GM21360 (cell line): ENCODE measurements around the gene SF3A2.

ENCODE experiments used
- ATAC-seq: cut with Tn5 transposase; IDR thresholded peaks from one replicate; pipeline ENCODE4 v1.9.1; 2021; ENCODE audit warnings: mild to moderate bottlenecking, moderate library complexity; ENCODE audit not compliant: unreplicated experiment

Gene SF3A2

DNA sequence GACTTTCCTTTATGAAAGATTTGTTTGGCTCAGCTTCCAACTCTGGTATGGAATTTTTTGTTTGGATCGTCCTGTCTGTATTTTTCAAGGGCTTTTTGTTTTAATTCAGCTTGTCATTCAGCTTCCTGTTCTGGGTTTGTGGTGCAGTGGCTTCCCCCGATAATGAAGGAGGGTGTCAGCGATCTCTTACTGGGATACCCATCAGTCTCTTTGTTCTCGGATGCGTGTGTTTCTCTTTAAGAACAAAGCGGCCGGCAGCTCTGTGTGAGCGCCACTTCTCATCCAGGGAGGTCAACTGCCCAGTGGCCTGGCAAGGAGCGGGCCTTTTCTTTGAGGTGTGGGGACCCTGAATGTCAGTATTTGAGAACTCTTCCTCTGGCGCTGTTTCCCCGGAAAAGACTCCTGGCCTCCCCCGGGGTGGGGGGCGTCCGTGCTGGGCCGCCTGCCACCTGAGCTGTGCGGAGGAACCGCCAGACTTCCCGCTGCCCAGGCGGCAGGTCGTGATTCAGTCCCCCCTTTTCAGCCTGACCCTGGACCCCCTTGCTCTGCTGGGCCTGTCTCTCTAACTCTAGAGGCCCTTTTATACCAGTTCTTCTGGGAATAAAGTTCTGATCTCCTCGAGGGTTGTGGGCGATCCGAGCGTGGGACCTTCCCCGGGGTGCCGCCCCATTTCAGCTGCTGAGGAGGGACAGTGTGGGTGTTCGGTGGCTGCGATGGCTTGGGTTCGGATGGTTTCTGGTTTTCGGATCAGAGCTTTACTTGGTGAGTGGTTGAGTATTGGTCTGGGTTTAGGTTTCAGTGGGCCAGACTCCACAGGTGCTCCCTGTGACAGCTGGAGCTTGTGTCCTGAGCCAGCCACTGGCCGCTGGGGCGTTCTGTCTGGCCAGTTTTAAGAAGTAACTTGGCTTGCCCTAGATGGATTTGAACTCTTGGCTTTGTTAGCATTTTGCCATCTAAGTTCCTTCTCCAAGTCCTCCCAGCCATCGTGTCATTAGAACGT lies 3.4 kb downstream of the SF3A2 start:
- no peak for ATAC-seq

DNA sequence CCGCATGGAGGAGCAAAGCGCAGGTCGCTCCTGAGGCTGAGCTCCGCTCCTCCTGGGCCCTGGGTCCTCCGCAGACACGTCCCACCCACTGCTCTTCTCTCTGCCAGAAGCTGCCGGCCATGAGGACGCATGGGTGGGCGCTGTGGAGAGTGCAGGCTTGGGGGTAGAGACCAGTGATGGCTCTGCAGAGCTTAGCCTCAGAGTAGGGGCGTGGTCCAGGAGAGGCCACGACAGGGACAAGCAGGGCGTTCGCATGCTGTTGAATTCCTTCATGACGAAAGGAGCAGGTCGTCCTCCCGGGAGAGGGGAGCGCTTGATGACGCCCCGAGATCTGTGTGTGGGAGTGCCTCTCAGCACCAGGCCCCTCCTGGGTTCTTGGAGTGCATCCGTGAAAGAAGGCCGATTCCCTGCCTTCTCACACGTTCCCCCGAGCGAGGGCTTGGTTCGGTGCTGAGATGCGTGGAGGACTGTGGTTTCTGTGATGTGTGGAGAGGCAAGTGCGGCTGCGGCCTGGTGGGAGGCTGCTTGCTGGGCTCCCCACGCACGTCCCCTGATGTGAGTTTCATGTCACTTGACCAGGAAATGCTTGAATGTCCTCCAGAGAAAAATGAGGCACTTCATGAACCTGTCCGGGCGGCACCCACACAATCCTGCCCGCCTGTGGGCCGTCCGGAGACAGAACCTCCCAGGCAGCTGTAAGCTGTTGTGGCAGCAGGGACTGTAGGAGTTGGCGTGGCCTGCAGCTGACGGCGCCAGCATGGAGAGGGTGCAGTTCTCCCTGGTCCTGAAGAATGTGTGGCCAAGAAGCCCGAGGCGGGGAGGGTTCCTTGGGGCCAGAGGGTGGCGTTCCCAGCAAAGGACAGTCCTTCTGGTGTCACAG lies 4.5 kb downstream of the SF3A2 start:
- ATAC-seq: no peak

DNA sequence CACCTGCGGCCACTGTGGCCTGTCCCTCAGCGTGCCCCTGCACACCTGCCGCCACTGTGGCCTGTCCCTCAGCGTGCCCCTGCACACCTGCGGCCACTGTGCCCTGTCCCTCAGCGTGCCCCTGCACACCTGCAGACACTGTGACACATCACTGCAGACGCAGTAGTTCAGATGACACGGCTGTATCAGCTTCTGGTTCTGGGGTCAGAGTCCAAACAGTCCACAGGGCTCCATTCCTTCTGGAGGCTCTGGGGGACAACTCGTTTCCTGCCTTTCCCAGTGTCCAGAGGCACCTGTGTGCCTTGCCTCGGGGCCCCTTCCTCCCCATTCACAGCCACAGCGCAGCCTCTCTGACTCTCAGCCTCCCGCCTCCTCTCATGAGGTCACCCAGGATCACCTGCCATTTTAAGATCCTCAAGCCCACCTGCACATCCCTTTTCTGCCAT lies 5.5 kb downstream of the SF3A2 start:
- ATAC-seq: no peak

DNA sequence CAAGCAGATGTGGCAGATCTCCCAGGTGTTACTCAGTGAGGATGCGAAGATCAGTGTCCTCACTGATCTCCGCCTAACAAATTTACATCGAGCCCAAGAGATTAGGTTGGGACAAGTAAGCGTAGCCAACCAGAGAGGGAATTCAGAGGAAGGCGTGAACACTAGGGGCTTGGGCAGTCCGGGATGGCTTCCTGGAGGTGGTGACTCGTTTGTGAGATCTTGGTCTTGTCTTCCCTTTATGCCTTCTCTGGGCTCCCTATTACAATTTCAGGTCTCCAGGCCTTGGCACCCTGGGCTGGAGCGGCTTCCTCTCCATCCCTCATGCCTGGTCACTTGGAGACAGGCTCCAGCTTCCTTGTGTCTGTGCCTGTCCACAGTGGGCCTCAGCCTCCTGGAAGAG lies 6.2 kb downstream of the SF3A2 start:
- ATAC-seq: no peak

DNA sequence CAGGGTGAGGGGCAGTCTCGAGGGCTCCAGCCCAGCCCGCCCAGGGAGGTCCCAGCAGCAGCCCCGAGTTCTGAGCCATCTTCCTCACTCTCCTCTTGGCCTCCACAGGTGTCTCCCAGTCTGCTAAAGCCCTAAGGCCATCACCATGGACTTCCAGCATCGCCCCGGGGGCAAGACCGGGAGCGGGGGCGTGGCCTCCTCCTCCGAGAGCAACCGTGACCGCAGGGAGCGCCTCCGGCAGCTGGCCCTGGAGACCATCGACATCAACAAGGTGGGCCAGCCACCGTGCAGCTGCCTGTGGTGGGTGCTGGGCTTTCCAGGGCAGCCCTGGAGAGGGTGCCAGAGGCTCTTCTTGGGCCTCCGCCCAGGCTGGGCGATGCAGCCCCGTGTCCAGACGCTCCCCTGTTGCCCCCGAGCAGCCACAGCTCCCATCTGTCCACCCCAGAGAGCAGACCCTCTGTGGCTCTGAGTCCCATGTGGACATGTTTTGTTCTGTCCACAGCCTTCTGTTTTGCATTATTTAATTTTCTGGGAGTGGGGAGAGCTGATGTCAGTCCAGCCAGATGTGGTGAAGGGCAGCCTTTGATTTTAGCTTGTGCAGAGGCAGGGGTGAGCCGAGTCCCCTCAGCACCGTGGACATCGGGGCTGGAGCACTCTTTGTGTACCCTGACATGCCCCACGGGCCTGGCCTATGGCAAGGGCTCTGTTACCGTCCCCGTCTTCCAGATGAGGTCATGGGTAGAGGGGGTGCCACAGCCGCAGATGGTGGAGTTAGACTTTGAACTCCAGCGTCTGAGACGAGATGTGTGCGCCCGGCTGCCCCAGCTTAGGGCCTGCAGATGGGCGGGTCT lies 6.9 kb downstream of the SF3A2 start:
- no peak for ATAC-seq

DNA sequence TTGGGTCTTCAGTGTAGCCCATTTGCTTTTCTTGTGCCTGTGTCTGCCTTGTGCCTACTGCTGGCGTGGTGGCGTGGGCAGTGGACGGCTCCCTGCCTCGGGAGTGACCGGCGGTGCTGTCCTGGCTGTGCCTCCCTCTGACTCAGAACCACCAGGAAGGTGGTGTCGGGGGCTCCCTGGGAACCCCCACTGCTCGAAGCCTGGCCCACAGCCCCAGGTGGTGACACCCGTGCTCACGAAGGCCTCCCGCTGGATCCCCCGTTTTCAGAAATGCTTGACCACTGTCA lies 7.4 kb downstream of the SF3A2 start:
- no peak for ATAC-seq

DNA sequence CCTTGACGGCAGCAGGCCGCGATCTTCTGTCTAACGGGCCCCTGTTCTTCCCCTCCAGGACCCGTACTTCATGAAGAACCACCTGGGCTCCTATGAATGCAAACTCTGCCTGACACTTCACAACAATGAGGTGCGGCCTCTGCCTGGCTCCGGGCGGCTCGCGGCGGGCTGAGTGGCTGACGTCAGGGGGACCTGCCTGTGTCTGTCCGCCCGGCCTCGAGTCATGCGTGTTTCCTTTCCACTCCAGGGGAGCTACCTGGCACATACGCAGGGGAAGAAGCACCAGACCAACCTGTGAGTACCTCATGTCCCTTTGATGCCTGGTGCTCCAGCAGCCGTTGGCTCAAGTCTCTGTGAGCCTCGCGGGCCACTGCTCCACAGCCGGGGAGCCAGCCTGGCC lies 7.9 kb downstream of the SF3A2 start:
- no peak for ATAC-seq

DNA sequence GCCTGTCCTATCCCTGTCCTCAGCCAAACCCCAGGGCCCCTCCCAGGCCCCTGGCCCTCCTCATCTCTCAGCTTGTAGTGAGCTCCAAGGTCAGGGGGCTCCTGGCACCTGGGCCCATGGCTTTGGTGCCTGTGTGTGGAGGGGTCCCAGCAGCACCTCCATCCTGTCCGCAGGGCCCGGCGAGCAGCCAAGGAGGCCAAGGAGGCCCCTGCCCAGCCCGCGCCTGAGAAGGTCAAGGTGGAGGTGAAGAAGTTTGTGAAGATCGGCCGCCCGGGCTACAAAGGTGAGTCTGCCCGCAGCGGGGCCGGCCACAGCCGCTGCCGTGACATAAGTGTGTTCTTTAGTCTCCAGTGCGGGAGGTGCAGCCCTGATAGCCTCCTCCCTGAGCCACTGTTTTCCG lies 8.6 kb downstream of the SF3A2 start:
- no peak for ATAC-seq

DNA sequence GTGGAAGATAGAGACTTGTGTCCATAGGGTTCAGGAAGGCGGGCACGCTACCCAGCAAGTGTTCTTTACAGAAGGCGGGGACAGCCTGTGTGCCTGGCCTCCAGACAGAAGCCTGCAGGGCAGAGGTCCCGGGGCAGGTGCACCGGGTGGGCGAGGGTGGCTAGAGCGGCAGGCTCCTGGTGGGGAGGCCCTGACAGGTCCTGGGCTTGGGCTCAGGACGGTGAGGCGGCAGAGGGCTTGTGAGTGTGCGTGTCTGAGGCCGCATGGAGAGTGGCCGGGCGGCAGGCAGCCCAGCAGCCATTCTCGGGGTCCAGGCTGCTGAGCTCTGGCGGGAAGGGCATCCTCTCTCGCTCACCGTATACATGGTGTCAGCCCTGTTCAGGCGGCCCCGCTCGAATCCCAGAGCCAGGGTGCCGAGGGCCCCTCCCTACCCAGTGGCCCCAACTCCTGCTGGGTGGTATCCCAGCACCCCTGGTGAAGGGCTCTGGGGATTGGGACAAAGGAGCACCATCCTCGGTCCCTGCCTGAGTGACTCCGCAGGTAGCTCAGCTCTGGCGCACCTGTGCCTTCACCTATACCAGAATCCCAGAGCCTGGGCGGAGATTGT lies 9.5 kb downstream of the SF3A2 start:
- no peak for ATAC-seq

DNA sequence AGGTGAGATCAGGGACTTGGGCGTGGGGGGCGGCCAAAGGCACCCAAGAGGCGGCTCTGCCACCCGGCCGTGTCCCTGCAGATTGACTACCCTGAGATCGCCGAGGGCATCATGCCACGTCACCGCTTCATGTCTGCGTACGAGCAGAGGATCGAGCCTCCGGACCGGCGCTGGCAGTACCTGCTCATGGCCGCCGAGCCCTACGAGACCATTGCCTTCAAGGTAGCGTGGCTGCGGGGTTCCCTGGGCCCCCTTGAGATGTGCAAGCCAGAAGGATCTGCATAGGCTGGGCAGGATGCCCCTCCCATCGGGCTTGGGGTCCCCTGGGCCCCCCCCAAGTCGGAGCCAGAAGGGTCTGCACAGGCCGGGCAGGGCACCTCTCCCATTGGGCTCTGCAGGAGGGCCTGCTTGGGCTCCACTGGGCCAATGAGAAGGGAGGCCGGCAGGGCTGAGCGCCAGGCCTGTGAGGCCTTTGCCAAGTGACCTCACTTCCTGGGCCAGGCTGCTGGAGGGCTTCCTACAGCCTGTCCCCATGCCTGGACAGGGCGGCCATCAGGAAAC lies 10.3 kb downstream of the SF3A2 start:
- no peak for ATAC-seq

DNA sequence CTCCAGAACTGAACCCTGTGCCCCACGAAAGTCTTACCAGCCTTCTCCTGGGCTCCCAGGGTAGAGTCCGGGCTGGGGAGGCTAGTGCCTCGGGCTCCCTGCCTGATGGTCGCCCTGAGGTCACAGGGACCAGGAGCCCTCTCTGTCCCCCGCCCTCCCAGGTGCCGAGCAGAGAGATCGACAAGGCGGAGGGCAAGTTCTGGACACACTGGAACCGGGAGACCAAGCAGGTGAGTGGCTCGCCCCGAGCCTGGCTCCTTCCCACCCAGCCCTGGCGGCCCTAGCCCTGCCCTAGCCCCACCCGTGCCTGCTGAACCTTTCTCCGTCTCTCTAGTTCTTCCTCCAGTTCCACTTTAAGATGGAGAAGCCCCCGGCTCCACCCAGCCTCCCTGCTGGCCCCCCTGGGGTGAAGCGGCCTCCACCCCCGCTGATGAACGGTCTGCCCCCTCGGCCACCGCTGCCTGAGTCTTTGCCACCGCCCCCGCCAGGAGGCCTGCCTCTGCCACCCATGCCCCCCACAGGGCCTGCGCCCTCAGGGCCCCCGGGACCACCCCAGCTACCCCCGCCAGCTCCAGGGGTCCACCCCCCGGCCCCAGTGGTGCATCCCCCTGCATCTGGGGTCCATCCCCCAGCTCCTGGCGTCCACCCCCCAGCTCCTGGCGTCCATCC lies 10.9 kb downstream of the SF3A2 start:
- no peak for ATAC-seq

DNA sequence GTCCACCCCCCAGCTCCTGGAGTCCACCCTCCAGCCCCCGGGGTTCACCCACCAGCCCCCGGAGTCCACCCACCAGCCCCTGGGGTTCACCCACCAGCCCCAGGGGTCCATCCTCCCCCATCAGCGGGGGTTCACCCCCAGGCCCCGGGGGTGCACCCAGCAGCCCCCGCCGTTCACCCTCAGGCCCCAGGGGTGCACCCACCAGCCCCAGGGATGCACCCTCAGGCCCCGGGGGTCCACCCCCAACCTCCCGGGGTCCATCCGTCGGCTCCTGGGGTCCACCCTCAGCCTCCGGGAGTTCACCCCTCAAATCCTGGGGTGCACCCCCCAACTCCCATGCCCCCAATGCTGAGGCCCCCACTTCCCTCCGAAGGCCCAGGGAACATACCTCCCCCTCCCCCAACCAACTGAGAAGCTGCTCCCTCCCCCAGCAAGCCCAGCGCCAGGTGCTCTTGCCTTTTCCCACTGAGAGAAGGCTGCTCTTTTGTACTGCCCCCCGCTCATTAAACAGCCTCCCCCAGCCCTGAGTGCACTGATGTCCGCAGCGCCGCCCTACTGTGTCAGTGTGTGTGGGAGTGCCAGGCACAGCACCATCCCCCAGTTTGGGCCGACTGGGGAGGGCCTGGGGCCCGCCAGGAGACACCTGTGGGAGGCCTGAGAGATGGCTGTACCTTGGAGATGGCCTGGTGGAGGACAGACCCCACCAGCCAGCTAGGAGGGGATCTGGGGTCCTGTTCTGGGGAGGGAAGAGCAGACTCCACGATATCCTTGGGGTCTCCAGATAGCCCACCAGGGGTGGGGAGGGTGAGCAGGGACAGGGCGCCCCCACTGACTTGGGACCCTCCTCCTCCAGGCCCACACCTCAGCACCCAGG lies 11.7 kb downstream of the SF3A2 start:
- no peak for ATAC-seq

DNA sequence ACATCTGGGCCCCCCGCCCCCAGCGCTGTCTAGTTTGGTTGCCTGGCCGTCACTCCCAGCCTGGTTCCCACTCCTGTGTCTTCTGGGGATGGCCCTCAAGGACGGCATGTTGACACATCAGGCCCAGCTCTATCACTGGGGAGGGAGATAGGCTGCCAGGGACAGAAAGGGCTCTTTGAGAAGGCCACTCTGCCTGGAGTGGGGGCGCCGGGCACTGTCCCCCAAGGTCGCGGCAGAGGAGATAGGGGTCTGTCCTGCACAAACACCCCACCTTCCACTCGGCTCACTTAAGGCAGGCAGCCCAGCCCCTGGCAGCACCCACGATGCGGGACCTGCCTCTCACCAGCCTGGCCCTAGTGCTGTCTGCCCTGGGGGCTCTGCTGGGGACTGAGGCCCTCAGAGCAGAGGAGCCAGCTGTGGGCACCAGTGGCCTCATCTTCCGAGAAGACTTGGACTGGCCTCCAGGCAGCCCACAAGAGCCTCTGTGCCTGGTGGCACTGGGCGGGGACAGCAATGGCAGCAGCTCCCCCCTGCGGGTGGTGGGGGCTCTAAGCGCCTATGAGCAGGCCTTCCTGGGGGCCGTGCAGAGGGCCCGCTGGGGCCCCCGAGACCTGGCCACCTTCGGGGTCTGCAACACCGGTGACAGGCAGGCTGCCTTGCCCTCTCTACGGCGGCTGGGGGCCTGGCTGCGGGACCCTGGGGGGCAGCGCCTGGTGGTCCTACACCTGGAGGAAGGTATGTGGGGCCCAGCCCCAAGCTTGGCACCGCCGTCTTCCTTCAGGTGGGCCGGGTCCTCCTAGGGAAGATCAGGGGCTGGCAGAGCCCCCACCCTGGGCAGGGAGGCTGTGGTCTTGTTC lies 12.6 kb downstream of the SF3A2 start, which contains the start of gene AMH:
TSS of gene AMH (plus strand) at position 314 of the 857 bp plus-strand sequence. CDS start at position 324, 10 bp downstream.
- no peak for ATAC-seq

DNA sequence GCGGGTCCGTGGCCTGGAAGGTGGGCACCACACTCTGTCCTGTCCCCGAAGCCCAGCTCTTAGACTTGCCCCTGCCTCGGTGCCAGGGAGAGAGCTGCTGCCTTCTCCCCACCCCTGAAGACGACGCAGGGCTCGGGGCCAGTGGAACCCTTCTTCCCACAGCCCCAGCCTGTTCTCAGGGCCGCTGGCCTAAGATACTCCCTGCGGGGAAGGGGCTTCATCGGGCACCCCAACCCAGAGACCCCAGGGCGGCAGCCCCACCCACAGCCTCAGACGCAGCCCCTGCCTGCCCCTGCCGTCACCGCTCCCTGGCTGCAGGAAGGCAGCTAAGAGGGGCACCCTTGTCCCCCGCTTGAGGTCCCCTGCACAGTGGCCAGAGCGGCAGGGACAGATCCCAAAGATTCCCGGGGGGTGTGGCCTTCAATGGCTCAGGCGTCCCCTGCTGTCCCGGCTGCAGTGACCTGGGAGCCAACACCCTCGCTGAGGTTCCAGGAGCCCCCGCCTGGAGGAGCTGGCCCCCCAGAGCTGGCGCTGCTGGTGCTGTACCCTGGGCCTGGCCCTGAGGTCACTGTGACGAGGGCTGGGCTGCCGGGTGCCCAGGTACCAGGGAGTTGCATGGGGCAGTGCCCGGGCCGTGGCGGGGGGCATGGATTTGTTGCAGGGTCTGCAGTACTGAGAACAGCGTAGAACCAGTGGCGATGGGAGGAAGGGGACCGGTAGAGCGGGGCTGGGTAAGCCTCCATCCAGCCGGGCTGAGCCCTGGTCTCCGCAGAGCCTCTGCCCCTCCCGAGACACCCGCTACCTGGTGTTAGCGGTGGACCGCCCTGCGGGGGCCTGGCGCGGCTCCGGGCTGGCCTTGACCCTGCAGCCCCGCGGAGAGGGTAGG lies 13.5 kb downstream of the SF3A2 start:
- no peak for ATAC-seq

DNA sequence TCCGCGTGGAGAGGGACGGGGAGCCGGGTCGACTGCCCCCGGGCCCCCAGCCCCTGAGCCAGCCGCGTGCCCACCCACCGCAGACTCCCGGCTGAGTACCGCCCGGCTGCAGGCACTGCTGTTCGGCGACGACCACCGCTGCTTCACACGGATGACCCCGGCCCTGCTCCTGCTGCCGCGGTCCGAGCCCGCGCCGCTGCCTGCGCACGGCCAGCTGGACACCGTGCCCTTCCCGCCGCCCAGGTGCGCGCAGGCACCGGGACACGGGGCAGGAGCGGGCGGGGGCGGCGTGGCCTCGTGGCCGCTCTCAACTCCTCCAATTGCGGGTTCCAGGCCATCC lies 14.1 kb downstream of the SF3A2 start:
- ATAC-seq: no peak

DNA sequence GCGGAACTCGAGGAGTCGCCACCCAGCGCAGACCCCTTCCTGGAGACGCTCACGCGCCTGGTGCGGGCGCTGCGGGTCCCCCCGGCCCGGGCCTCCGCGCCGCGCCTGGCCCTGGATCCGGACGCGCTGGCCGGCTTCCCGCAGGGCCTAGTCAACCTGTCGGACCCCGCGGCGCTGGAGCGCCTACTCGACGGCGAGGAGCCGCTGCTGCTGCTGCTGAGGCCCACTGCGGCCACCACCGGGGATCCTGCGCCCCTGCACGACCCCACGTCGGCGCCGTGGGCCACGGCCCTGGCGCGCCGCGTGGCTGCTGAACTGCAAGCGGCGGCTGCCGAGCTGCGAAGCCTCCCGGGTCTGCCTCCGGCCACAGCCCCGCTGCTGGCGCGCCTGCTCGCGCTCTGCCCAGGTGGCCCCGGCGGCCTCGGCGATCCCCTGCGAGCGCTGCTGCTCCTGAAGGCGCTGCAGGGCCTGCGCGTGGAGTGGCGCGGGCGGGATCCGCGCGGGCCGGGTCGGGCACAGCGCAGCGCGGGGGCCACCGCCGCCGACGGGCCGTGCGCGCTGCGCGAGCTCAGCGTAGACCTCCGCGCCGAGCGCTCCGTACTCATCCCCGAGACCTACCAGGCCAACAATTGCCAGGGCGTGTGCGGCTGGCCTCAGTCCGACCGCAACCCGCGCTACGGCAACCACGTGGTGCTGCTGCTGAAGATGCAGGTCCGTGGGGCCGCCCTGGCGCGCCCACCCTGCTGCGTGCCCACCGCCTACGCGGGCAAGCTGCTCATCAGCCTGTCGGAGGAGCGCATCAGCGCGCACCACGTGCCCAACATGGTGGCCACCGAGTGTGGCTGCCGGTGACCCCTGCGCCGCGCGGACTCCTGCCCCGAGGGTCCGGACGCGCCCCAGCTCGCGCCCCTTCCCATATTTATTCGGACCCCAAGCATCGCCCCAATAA lies 14.8 kb downstream of the SF3A2 start:
- no peak for ATAC-seq
